ENCODE data around the gene ARHGAP31. TPM values are rescaled to one million over a fixed set of nuclear protein-coding genes. Genes with fewer than 3 reads are reported as not detected.

Gene ARHGAP31
- total and polyA plus RNA-seq, 2 of the 8 experiments (the other 6 are each of a cell fraction or from before 2014, with no cell fraction given), result 1.1 to 7.6 TPM

- Histone ChIP-seq H4K5ac (ENCODE audit: insufficient read length, low read depth, low read length) (no peak overlapping the region), H3K23me2 (ENCODE audit: low read depth, low read length) (no peaks in the 10 kb centered on the region), H3K4ac (replicated peaks; ENCODE audit: insufficient read length, low read depth, low read length) (no peak overlapping the region), H3K56ac (replicated peaks; ENCODE audit: insufficient read length, low read depth, low read length) (no peak overlapping the region), H2BK20ac (ENCODE audit: low read length) (no peak overlapping the region), H2AFZ (ENCODE audit: low read length) (no peak overlapping the region), H3K9me3 (ENCODE audit: insufficient read depth in 2 of 2, low read depth in 1 of 2, low read length in 1 of 2) (no peaks in the 10 kb centered on the region), H3K79me2 (ENCODE audit: control insufficient read depth in 1 of 2, insufficient read depth in 2 of 2, low read length in 2 of 2) (no peaks in the 10 kb centered on the region), H4K8ac (ENCODE audit: extremely low read depth, insufficient read depth, low read length) (no peak overlapping the region), H3K27me3 (replicated peaks in 1 of 4; ENCODE audit: control insufficient read depth in 3 of 4, extremely low read depth in 1 of 4, insufficient read depth in 3 of 4, low read length in 3 of 4) (no peaks in the 10 kb centered on the region; a peak in 1 of 7 replicates), H3K27ac (ENCODE audit: low read depth, low read length) (no peak overlapping the region), H3K4me3 (ENCODE audit: extremely low read depth in 1 of 4, insufficient read depth in 2 of 4, low read depth in 3 of 4, low read length in 4 of 4) (no peak overlapping the region), H2BK15ac (ENCODE audit: low read length) (no peak overlapping the region), H2BK5ac (ENCODE audit: low read depth, low read length) (no peak overlapping the region), H3K9ac (replicated peaks in 1 of 4; ENCODE audit: extremely low read depth in 1 of 4, low read depth in 3 of 4, low read length in 3 of 4) (no peak overlapping the region), H3K36me3 (ENCODE audit: control insufficient read depth in 2 of 4, insufficient read depth in 4 of 4, low read length in 3 of 4) (no peaks in the 10 kb centered on the region), H3K79me1 (ENCODE audit: low read depth, low read length) (no peaks in the 10 kb centered on the region), H4K91ac (replicated peaks; ENCODE audit: insufficient read length, low read length) (no peak overlapping the region), H4K20me1 (replicated peaks in 1 of 2; ENCODE audit: control insufficient read depth in 1 of 2, insufficient read depth in 2 of 2, low read length in 2 of 2) (no peaks in the 10 kb centered on the region), H3K18ac (ENCODE audit: extremely low read depth, low read length) (no peak overlapping the region), H2BK12ac (ENCODE audit: low read depth, low read length) (no peak overlapping the region), H3K4me2 (ENCODE audit: insufficient read depth in 1 of 2, low read depth in 2 of 2, low read length in 2 of 2) (no peak overlapping the region), H2AK5ac (ENCODE audit: low read depth, low read length) (no peak overlapping the region), H3K4me1 (replicated peaks in 1 of 4; ENCODE audit: control insufficient read depth in 3 of 4, insufficient read depth in 4 of 4, low read length in 3 of 4) (peaks cover 0 to 6% (median 4%) of the 10 kb centered on the region in 4 experiments; a peak in 6 of 7 replicates), H2BK120ac (replicated peaks; ENCODE audit: low read depth, low read length) (no peak overlapping the region), H3K23ac (ENCODE audit: insufficient read length) (no peak overlapping the region), H3K14ac (ENCODE audit: insufficient read length) (no peak overlapping the region)
- FAIRE-seq (no peak), DNase-seq (ENCODE audit: low read depth in 1 of 2, low spot score in 2 of 2) (no peak)
- POLR2A ChIA-PET (ENCODE audit: partially characterized antibody), result no interaction called here
- TF ChIP-seq NANOG (IDR thresholded peaks at IDR 0.05; ENCODE audit: insufficient read depth, low read depth, low read length, poor library complexity, severe bottlenecking) (no peak), JUN (IDR thresholded peaks at IDR 0.05; ENCODE audit: low read depth, low read length) (no peak), CHD2 (IDR thresholded peaks at IDR 0.05; ENCODE audit: low read length) (no peak), TAF7 (optimal IDR thresholded peaks at IDR 0.05; ENCODE audit: borderline replicate concordance, low read depth, low read length) (no peak)
- WGBS, 2 experiments (ENCODE audit: extremely low coverage in 1 of 2, insufficient coverage in 1 of 2, insufficient read length in 1 of 2, insufficient replicate concordance in 2 of 2, low coverage in 1 of 2, low lambda C conversion rate in 2 of 2, missing lambda C conversion rate in 1 of 2), result 83% methylated on average over 1 of the region's 1 CpG; no CpG with 5 or more reads in 1 of the 2 experiments
- CTCF ChIA-PET (ENCODE audit: partially characterized antibody), result no interaction called here
These were observed 20.6 kb downstream of the ARHGAP31 start for GRCh38 chr3:119314821-119315220.

Measured in H1 (cell line).